GM13977 (cell line): ENCODE data around the gene STKLD1.

Experiments used
- DNase-seq: peaks from one replicate; pipeline ENCODE4 v3.0.0; 2012; ENCODE audit warnings: low spot score
- in situ Hi-C: fragments of 300-500 bp; cut with MboI; formaldehyde crosslinking; loops from one replicate; pipeline ENCODE4 v1.12.0; 2022; ENCODE audit warnings: low sequenced_read_pairs, low pct_unique_long_range_greater_than_20kb, mixed read lengths, inconsistent platforms; ENCODE audit not compliant: unreplicated experiment
- TF ChIP-seq, protein P1 (sequence below): IDR thresholded peaks from 2 replicates; pipeline ENCODE4 v1.5.1; 2012; ENCODE audit warnings: mild to moderate bottlenecking, control low read depth; ENCODE audit not compliant: insufficient read depth; ENCODE audit errors: extremely low read depth, missing control alignments

The STKLD1 gene

DNA sequence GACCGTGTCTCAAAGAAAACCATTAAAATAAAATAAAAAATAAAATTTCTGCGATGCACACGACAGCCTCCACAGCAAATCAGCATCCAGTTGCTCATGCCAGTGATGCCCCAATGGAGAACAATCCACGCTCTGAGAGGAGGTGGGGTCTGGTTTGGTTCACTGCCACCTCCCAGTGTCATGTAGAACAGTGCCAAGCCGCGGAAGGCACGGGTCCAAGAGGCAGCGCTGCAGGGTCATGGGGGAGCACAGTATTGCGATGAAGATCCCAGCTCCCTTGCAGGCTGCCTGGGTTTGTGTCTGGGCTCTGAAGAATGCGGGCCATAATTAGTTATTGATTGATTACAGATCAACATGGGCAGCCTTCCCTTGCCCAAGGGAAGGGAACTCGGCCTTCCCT, 77.5 kb downstream of the STKLD1 start:
- no peak for DNase-seq
- in situ Hi-C loops = no loop called here
- TF ChIP-seq, protein P1, sequence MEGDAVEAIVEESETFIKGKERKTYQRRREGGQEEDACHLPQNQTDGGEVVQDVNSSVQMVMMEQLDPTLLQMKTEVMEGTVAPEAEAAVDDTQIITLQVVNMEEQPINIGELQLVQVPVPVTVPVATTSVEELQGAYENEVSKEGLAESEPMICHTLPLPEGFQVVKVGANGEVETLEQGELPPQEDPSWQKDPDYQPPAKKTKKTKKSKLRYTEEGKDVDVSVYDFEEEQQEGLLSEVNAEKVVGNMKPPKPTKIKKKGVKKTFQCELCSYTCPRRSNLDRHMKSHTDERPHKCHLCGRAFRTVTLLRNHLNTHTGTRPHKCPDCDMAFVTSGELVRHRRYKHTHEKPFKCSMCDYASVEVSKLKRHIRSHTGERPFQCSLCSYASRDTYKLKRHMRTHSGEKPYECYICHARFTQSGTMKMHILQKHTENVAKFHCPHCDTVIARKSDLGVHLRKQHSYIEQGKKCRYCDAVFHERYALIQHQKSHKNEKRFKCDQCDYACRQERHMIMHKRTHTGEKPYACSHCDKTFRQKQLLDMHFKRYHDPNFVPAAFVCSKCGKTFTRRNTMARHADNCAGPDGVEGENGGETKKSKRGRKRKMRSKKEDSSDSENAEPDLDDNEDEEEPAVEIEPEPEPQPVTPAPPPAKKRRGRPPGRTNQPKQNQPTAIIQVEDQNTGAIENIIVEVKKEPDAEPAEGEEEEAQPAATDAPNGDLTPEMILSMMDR = no peak

GRCh38 chr9:133454325-133454724, 78.2 kb downstream of the STKLD1 start:
- no peak for DNase-seq
- TF ChIP-seq, protein P1 = no peak
- in situ Hi-C loops = no loop called here

- TF ChIP-seq, protein P1 = no peak
- in situ Hi-C loops = no loop called here
- DNase-seq = no peak
Measured at GRCh38 chr9:133454943-133455673, 78.9 kb downstream of the STKLD1 start.
